Endothelial cell of umbilical vein (primary cell): ENCODE measurements around the gene ZMYM4. TPM values are rescaled to one million over a fixed set of nuclear protein-coding genes. Genes with fewer than 3 reads are reported as not detected.

Experiments
- BruUV-seq: library from RNA; stranded (reverse); fragments of 400-500 nt; replicated peaks from 2 replicates; lab custom pipeline; 2021; lab: Mats Ljungman, UMichigan
- CTCF ChIA-PET: fragments of 300-600, 350-600 bp; sonication (Branson Sonifier 250); formaldehyde crosslinking; loops from one replicate; lab custom pipeline; 2021; ENCODE audit warnings: antibody characterized with exemption, inconsistent platforms; lab: Charles Lee
- POLR2A ChIA-PET: fragments of 300-600, 350-600 bp; sonication (Branson Sonifier 250); formaldehyde crosslinking; loops from one replicate; lab custom pipeline; 2021; ENCODE audit warnings: antibody characterized with exemption, inconsistent platforms; lab: Charles Lee
- DNase-seq: peaks from one replicate; pipeline ENCODE4 v3.0.0-alpha.2; 2011; ENCODE audit warnings: low read depth, low spot score
- FAIRE-seq: peaks from 2 replicates; lab custom pipeline; 2011; peaks lifted over from hg19 to GRCh38; lab: Jason Lieb, UNC
- H2AFZ ChIP-seq: 2 replicates; pipeline ENCODE4 v1.6.0; 2012; ENCODE audit warnings: low read depth, low read length, control low read depth, inconsistent platforms
- H3K27ac ChIP-seq: 2 replicates; pipeline ENCODE4 v1.5.1; 2011; ENCODE audit warnings: low read depth, mild to moderate bottlenecking, control low read depth, low read length, moderate library complexity; ENCODE audit not compliant: insufficient read depth
- H3K27me3 ChIP-seq, 2 experiments: 2 replicates each; pipeline versions ENCODE4 v1.6.0 to v1.6.1; 2011; ENCODE audit warnings: low read length in 2 of 2, mixed read lengths in 1 of 2; ENCODE audit not compliant: control insufficient read depth in 2 of 2, insufficient read depth in 2 of 2
- H3K36me3 ChIP-seq, 2 experiments: 2 replicates in 1 of 2; 3 replicates in 1 of 2; pipeline ENCODE4 v1.5.1; 2011; ENCODE audit warnings: low read length in 2 of 2, mild to moderate bottlenecking in 1 of 2, moderate library complexity in 1 of 2; ENCODE audit not compliant: control insufficient read depth in 2 of 2, insufficient read depth in 2 of 2; ENCODE audit errors: extremely low read depth in 1 of 2
- H3K4me1 ChIP-seq: 3 replicates; pipeline ENCODE4 v1.5.1; 2011; ENCODE audit warnings: mild to moderate bottlenecking, low read length; ENCODE audit not compliant: control insufficient read depth, insufficient read depth; ENCODE audit errors: extremely low read depth
- H3K4me2 ChIP-seq: 2 replicates; pipeline ENCODE4 v1.6.1; 2011; ENCODE audit warnings: low read length, control low read depth, mixed read lengths; ENCODE audit not compliant: insufficient read depth
- H3K4me3 ChIP-seq, 3 experiments: fragments of 200-600 bp in 1 of 3; sonication (generic), shearing (Covaris generic) in 1 of 3; replicated peaks in 1 of 3; 2 replicates each; pipeline ENCODE4 v1.5.1; 2011 to 2016; ENCODE audit warnings: control low read depth in 3 of 3, low read length in 3 of 3, mild to moderate bottlenecking in 2 of 3, inconsistent platforms in 1 of 3, low read depth in 1 of 3, moderate library complexity in 1 of 3; ENCODE audit not compliant: insufficient read depth in 1 of 3
- H3K79me2 ChIP-seq: 2 replicates; pipeline ENCODE4 v1.6.0; 2012; ENCODE audit warnings: low read length, inconsistent platforms; ENCODE audit not compliant: control insufficient read depth, insufficient read depth
- H3K9ac ChIP-seq: replicated peaks from 2 replicates; pipeline ENCODE3; 2011; ENCODE audit warnings: low read length, control low read depth; ENCODE audit not compliant: insufficient read depth; ENCODE audit errors: extremely low read depth
- H3K9me1 ChIP-seq: replicated peaks from 3 replicates; pipeline ENCODE4 v1.6.0; 2011; ENCODE audit warnings: mild to moderate bottlenecking, low read length; ENCODE audit not compliant: control insufficient read depth, insufficient read depth; ENCODE audit errors: extremely low read depth
- H3K9me3 ChIP-seq: replicated peaks from 2 replicates; pipeline ENCODE4 v1.5.1; 2012; ENCODE audit warnings: low read length, inconsistent platforms; ENCODE audit not compliant: control insufficient read depth, insufficient read depth
- H4K20me1 ChIP-seq: replicated peaks from 2 replicates; pipeline ENCODE3; 2011; ENCODE audit warnings: mild to moderate bottlenecking, low read length; ENCODE audit not compliant: control insufficient read depth, insufficient read depth; ENCODE audit errors: extremely low read depth
- EZH2 ChIP-seq: IDR thresholded peaks from 2 replicates; pipeline ENCODE4 v1.6.1; 2012; ENCODE audit warnings: borderline replicate concordance, low read depth, mild to moderate bottlenecking, moderate library complexity, low read length, inconsistent platforms; ENCODE audit not compliant: severe bottlenecking
- FOS ChIP-seq: IDR thresholded peaks from 2 replicates; pipeline ENCODE4 v1.6.1; 2011; ENCODE audit warnings: mild to moderate bottlenecking, low read length, moderate library complexity, borderline replicate concordance; ENCODE audit not compliant: insufficient read depth
- GATA2 ChIP-seq: IDR thresholded peaks from 2 replicates; pipeline ENCODE4 v1.7.0; 2011; ENCODE audit warnings: low read depth, mild to moderate bottlenecking, moderate library complexity, mixed read lengths, low read length; ENCODE audit not compliant: insufficient read length, insufficient read depth
- JUN ChIP-seq: IDR thresholded peaks from 2 replicates; pipeline ENCODE4 v1.6.1; 2011; ENCODE audit warnings: borderline replicate concordance, low read depth; ENCODE audit not compliant: insufficient read length, insufficient read depth
- MAX ChIP-seq: IDR thresholded peaks from 2 replicates; pipeline ENCODE4 v1.6.1; 2011; ENCODE audit not compliant: insufficient read depth, insufficient read length
- MYC ChIP-seq: IDR thresholded peaks from one replicate; pipeline ENCODE4 v1.6.1; 2011; ENCODE audit warnings: mild to moderate bottlenecking, low read depth, low read length
- POLR2A ChIP-seq: IDR thresholded peaks from 2 replicates; pipeline ENCODE4 v1.6.1; 2012; ENCODE audit warnings: low read depth, mild to moderate bottlenecking, control low read depth, low read length
- POLR2AphosphoS5 ChIP-seq: IDR thresholded peaks from 2 replicates; pipeline ENCODE4 v1.6.1; 2012; ENCODE audit warnings: low read depth, mild to moderate bottlenecking, control low read depth, low read length, moderate library complexity; ENCODE audit not compliant: insufficient read depth
- dilution Hi-C: fragments of 300-500 bp; cut with MboI; formaldehyde crosslinking; loops from one replicate; pipeline ENCODE4 v1.15.0; 2019; ENCODE audit warnings: low sequenced_read_pairs; ENCODE audit not compliant: extremely low pct_ligation_motif_present
- intact Hi-C: fragments of 100-400 bp; cut with micrococcal nuclease; formaldehyde crosslinking; loops from one replicate; pipeline ENCODE4 v1.10.0; 2022
- polyA plus RNA-seq, 4 experiments: library from polyadenylated mRNA; depleted of rRNA in 3 of 4; stranded (reverse) in 3 of 4; unstranded in 1 of 4; fragments of >200 nt; gene quantifications; 2 replicates each; pipeline versions ENCODE4 v1.2.1 to v1.2.3, GENCODE V29; 2011 to 2012; ENCODE audit warnings: missing spikeins in 1 of 4
- total RNA-seq: library from RNA; stranded (reverse); gene quantifications from 2 replicates; pipeline ENCODE4 v1.2.3, GENCODE V29; 2021
- TF ChIP-seq, protein P1 (sequence below), 2 donors: IDR thresholded peaks; 1 replicate in 1 of 2; 2 replicates in 1 of 2; pipeline ENCODE4 v1.5.1; 2011; ENCODE audit warnings: low read length in 2 of 2, mild to moderate bottlenecking in 2 of 2, moderate library complexity in 2 of 2, control low read depth in 1 of 2, inconsistent platforms in 1 of 2, low read depth in 1 of 2; ENCODE audit not compliant: insufficient read depth in 1 of 2; ENCODE audit errors: extremely low read depth in 1 of 2

Gene ZMYM4
- total and polyA plus RNA-seq, 2 donors (not counting 3 experiments of a cell fraction or from before 2014, with no cell fraction given): 15.3 to 65.0 TPM

- Histone ChIP-seq H3K27ac (no peak overlapping the region), H3K9me3 (no peaks in the 10 kb centered on the region), H2AFZ (no peak overlapping the region), H3K9me1 (no peaks in the 10 kb centered on the region), H3K27me3 (no peaks in the 10 kb centered on the region), H3K36me3 (peaks cover 0 to 3% of the 10 kb centered on the region in 2 experiments), H4K20me1 (no peaks in the 10 kb centered on the region), H3K9ac (no peak overlapping the region), H3K79me2 (peaks cover 7% of the 10 kb centered on the region), H3K4me1 (peaks cover 8% of the 10 kb centered on the region), H3K4me3 (no peak overlapping the region), H3K4me2 (no peak overlapping the region)
- TF ChIP-seq FOS (no peak), MYC (no peak), JUN (no peak), MAX (no peak), EZH2 (no peak), POLR2AphosphoS5 (no peak), GATA2 (no peak), POLR2A (no peak)
- TF ChIP-seq, protein P1, sequence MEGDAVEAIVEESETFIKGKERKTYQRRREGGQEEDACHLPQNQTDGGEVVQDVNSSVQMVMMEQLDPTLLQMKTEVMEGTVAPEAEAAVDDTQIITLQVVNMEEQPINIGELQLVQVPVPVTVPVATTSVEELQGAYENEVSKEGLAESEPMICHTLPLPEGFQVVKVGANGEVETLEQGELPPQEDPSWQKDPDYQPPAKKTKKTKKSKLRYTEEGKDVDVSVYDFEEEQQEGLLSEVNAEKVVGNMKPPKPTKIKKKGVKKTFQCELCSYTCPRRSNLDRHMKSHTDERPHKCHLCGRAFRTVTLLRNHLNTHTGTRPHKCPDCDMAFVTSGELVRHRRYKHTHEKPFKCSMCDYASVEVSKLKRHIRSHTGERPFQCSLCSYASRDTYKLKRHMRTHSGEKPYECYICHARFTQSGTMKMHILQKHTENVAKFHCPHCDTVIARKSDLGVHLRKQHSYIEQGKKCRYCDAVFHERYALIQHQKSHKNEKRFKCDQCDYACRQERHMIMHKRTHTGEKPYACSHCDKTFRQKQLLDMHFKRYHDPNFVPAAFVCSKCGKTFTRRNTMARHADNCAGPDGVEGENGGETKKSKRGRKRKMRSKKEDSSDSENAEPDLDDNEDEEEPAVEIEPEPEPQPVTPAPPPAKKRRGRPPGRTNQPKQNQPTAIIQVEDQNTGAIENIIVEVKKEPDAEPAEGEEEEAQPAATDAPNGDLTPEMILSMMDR (IDR thresholded peaks at IDR 0.05; ENCODE audit: extremely low read depth in 1 of 2, insufficient read depth in 1 of 2, low read depth in 1 of 2, low read length in 2 of 2): no peak
- DNase-seq: no peak
- no TSS peak for BruUV-seq
- dilution Hi-C loops (no loop called here), intact Hi-C loops (loop anchor here (2.0 kb wide), 1 partner anchor 53 kb away; no protein-coding TSS in a partner anchor)
- no peak for FAIRE-seq
- POLR2A ChIA-PET: no interaction called here
- CTCF ChIA-PET: interaction anchor here (1.0 to 1.1 kb wide), 2 partner anchors 10 kb away, joined by 3 to 4 read pairs; no protein-coding TSS in a partner anchor
Observed at GRCh38 chr1:35359995-35360394, 91.5 kb downstream of the ZMYM4 start.
